Osteoblast (primary cell): ENCODE data around the gene ANKS4B. TPM values are rescaled to one million over a fixed set of nuclear protein-coding genes. Genes with fewer than 3 reads are reported as not detected.

Experiments used
- DNase-seq: peaks from one replicate; pipeline ENCODE4 v3.0.0; 2011; ENCODE audit warnings: low spot score, mixed read lengths; ENCODE audit not compliant: insufficient read length; ENCODE audit errors: missing footprints
- H2AFZ ChIP-seq: 2 replicates; pipeline ENCODE4 v1.6.0; 2011; ENCODE audit warnings: mild to moderate bottlenecking, low read length
- H3K27ac ChIP-seq: 2 replicates; pipeline ENCODE4 v1.5.1; 2011; ENCODE audit warnings: mild to moderate bottlenecking, low read depth, low read length, moderate library complexity
- H3K27me3 ChIP-seq: 2 replicates; pipeline ENCODE4 v1.6.0; 2012; ENCODE audit warnings: mild to moderate bottlenecking, control low read depth, inconsistent platforms, low read length, moderate library complexity; ENCODE audit not compliant: insufficient read depth
- H3K36me3 ChIP-seq: 2 replicates; pipeline ENCODE4 v1.5.1; 2011; ENCODE audit warnings: mild to moderate bottlenecking, low read length, control low read depth, moderate library complexity; ENCODE audit not compliant: insufficient read depth
- H3K4me1 ChIP-seq: 2 replicates; pipeline ENCODE4 v1.5.1; 2011; ENCODE audit warnings: mild to moderate bottlenecking, low read length, control low read depth, moderate library complexity; ENCODE audit not compliant: insufficient read depth
- H3K4me2 ChIP-seq: 2 replicates; pipeline ENCODE4 v1.6.0; 2011; ENCODE audit warnings: mild to moderate bottlenecking, low read length; ENCODE audit not compliant: insufficient read depth
- H3K4me3 ChIP-seq: fragments of 200-600 bp; sonication (generic); 3 replicates; pipeline ENCODE4 v1.5.1; 2012; ENCODE audit warnings: mild to moderate bottlenecking, low read length, inconsistent platforms; ENCODE audit not compliant: insufficient read depth
- H3K79me2 ChIP-seq: 2 replicates; pipeline ENCODE4 v1.6.0; 2012; ENCODE audit warnings: mild to moderate bottlenecking, low read length, control low read depth, inconsistent platforms; ENCODE audit not compliant: insufficient read depth
- H3K9me3 ChIP-seq: 2 replicates; pipeline ENCODE4 v1.5.1; 2011; ENCODE audit warnings: low read depth, low read length, control low read depth
- H4K20me1 ChIP-seq: 2 replicates; pipeline ENCODE4 v1.6.0; 2012; ENCODE audit warnings: mild to moderate bottlenecking, low read length, control low read depth; ENCODE audit not compliant: insufficient read depth
- CTCF ChIP-seq: IDR thresholded peaks from 2 replicates; pipeline ENCODE4 v1.5.1; 2011; ENCODE audit warnings: mild to moderate bottlenecking, low read depth, low read length, moderate library complexity; ENCODE audit errors: extremely low read depth
- total RNA-seq: library from RNA; depleted of rRNA; stranded (reverse); fragments of >200 nt; gene quantifications from 2 replicates; pipeline ENCODE4 v1.2.3, GENCODE V29; 2012

The ANKS4B gene
- total RNA-seq, 1 donor = not detected

- Histone ChIP-seq H3K36me3 (no peaks in the 10 kb centered on the region), H3K79me2 (no peaks in the 10 kb centered on the region), H3K4me1 (peaks cover 11% of the 10 kb centered on the region), H3K4me2 (no peak overlapping the region), H3K27me3 (peaks cover 46% of the 10 kb centered on the region), H3K9me3 (no peaks in the 10 kb centered on the region), H2AFZ (no peak overlapping the region), H4K20me1 (no peaks in the 10 kb centered on the region), H3K27ac (no peak overlapping the region), H3K4me3 (no peak overlapping the region)
- no peak for DNase-seq
- no peak for TF ChIP-seq CTCF
Observed at GRCh38 chr16:21197621-21198020, 35.9 kb upstream of the ANKS4B start.

DNA sequence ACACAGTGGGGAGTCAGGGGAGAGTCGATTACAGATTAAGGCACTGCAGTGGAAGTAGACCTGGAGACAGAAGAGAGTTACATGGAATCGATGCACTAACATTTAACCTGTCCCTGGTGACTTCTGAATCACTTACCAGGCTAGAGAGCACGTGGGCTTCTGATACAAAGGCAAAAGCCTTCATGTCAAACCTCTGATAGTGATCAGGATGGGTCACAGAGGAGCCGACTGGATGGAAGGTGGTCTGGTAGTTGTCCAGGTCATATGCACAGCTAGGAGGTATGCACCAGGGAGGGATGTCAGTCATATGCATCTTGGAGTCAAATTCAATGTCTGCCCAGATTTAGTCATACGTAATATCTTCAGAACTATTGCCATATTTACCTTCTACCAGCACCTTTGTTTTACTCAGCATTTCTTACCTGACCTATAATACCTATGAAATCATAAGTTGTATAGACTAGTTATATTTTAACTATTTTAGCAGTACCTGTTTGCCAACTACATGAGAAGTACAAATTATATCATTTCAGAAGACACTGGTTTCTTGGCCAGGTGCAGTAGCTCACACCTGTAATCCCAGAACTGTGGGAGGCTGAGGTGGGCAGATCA is 33.8 kb upstream of the ANKS4B start:
- Histone ChIP-seq H3K79me2 (no peaks in the 10 kb centered on the region), H2AFZ (no peak overlapping the region), H4K20me1 (no peaks in the 10 kb centered on the region), H3K27me3 (peaks cover 62% of the 10 kb centered on the region), H3K27ac (no peak overlapping the region), H3K4me1 (peaks cover 7% of the 10 kb centered on the region), H3K9me3 (no peaks in the 10 kb centered on the region), H3K4me2 (no peak overlapping the region), H3K4me3 (no peak overlapping the region), H3K36me3 (no peaks in the 10 kb centered on the region)
- no peak for DNase-seq
- TF ChIP-seq CTCF = no peak

- H3K4me2 ChIP-seq = no peak overlapping the region
- no peak overlapping the region for H2AFZ ChIP-seq
- DNase-seq = no peak
- no peak overlapping the region for H3K4me3 ChIP-seq
- no peak overlapping the region for H3K27ac ChIP-seq
- H3K27me3 ChIP-seq = peaks cover 53% of the 10 kb centered on the region
- H4K20me1 ChIP-seq = no peaks in the 10 kb centered on the region
- no peaks in the 10 kb centered on the region for H3K4me1 ChIP-seq
- no peaks in the 10 kb centered on the region for H3K9me3 ChIP-seq
- no peaks in the 10 kb centered on the region for H3K36me3 ChIP-seq
- H3K79me2 ChIP-seq = no peaks in the 10 kb centered on the region
- TF ChIP-seq CTCF = no peak
Observed at GRCh38 chr16:21203155-21203797, 30.2 kb upstream of the ANKS4B start.

- TF ChIP-seq CTCF = no peak
- H3K4me1 ChIP-seq = no peaks in the 10 kb centered on the region
- H3K4me2 ChIP-seq = no peak overlapping the region
- H3K27ac ChIP-seq = no peak overlapping the region
- H3K36me3 ChIP-seq = no peaks in the 10 kb centered on the region
- H3K27me3 ChIP-seq = peaks cover 47% of the 10 kb centered on the region
- DNase-seq = no peak
- no peaks in the 10 kb centered on the region for H3K79me2 ChIP-seq
- no peaks in the 10 kb centered on the region for H3K9me3 ChIP-seq
- H2AFZ ChIP-seq = no peak overlapping the region
- no peak overlapping the region for H3K4me3 ChIP-seq
- no peaks in the 10 kb centered on the region for H4K20me1 ChIP-seq
Observed at GRCh38 chr16:21205303-21205702, 28.2 kb upstream of the ANKS4B start.
